UCSD-AML1 (cell line): ENCODE measurements around the gene TCF23.
"Not testable (repeated sequence)": the region's sequence is repeated elsewhere in the genome, so short reads cannot be mapped to it uniquely, and the experiment has no call there.

Source experiments
- DNase-seq: peaks from one replicate; lab custom pipeline; 2025; ENCODE audit not compliant: unreplicated experiment; lab: John Stamatoyannopoulos, UW

Gene TCF23

GRCh38 chr2:27152102-27152795 lies 3.4 kb downstream of the TCF23 start:
- no peak for DNase-seq

- DNase-seq = no peak
These were observed 4.1 kb downstream of the TCF23 start for GRCh38 chr2:27152796-27153464.

GRCh38 chr2:27154488-27154887 lies 5.7 kb downstream of the TCF23 start:
- no peak for DNase-seq

DNA sequence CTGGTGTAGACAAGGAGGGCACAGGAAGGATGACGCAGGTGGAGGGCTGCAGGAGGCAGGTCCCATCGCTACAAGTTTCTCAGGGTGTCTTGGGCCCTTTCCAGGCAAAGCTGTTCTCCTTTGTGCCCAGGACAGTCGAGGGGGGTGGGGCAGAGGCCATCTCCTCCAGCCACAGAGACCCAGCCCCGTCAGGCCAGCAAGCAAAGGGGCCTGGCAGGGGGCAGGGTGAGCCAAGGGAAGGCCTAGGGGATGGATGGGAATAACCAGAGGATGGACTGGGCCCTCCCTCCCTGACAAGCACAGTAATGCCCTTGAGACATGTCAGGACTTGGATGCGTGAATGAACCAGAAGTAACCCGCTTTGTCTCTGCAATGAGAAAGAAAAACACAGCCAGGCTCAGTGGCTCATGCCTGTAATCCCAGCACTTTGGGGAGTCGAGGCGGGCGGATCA lies 6.3 kb downstream of the TCF23 start:
- no peak for DNase-seq

DNA sequence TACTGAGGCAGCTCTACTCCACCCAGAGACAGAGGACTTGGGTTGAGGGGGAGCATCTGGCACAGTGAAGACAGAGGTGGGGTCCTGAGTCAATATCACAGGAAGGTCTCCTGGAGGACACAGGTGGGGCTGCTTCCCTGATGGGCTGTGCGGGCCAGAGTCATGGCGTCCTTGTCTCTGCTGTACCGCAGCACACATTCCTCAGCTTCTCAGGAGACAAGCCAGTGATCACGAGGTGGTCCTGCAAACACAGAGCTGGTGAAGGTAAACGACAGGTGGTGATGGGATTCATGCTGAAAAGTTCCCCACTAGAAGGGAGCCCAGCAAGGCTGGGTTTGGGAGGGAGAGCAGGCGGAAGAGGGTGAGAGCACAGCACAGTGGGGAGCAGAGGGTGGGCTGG lies 9.7 kb downstream of the TCF23 start:
- no peak for DNase-seq

- DNase-seq = no peak
These were observed 10.5 kb downstream of the TCF23 start for GRCh38 chr2:27159271-27159670.

DNA sequence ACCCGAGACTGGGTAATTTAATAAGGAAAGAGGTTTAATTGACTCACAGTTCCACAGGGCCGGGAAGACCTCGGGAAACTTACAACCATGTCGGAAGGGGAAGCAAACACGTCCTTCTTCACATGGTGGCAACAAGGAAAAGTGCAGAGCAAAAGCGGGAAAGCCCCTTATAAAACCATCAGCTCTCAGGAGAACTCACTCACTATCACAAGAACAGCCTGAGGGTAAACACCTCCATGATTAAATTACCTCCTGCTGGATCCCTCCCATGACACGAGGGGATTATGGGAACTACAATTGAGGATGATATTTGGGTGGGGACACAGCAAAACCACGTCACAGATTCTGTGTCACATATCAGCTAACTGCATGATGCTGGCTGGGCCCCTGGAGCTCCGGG lies 11.4 kb downstream of the TCF23 start:
- DNase-seq = no peak

GRCh38 chr2:27162151-27163121 lies 13.6 kb downstream of the TCF23 start:
- no peak for DNase-seq

DNA sequence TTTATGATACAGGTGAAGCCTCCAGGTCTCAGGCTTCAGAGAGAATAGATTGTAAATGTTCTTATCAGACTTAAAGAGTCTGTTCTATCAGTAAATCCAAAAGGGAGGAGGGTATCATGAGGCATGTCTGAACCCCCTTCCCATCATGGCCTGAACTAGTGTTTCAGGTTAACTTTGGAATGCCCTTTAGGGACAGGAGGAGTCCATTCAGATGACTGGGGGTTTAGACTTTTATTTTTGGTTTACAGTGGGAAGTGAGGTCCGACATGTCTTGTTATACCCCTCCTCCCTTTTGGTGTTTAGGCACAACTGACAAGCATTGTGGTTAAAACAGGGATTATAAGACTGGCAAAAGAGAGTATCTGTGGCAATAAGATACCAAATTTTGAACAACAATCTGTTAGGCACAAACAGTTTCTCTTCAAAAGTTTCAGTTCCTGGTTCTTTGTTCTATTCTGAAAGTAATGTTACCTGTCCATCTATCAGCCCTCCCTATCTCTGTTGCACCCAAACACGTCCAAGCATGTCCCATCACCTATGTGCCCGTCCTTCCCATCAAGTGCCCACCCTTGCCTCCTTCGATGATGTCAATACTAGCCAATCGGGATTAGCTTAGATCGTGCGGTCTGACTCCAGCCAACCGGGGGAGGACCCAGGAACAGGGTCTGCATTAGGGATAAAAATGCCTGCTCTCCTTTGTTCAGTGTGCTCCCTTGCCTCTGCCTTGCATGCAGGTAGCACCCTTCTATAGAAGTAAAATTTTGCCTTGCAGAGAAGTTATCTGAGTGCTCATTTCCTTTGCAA lies 16.4 kb downstream of the TCF23 start:
- DNase-seq = no peak

DNA sequence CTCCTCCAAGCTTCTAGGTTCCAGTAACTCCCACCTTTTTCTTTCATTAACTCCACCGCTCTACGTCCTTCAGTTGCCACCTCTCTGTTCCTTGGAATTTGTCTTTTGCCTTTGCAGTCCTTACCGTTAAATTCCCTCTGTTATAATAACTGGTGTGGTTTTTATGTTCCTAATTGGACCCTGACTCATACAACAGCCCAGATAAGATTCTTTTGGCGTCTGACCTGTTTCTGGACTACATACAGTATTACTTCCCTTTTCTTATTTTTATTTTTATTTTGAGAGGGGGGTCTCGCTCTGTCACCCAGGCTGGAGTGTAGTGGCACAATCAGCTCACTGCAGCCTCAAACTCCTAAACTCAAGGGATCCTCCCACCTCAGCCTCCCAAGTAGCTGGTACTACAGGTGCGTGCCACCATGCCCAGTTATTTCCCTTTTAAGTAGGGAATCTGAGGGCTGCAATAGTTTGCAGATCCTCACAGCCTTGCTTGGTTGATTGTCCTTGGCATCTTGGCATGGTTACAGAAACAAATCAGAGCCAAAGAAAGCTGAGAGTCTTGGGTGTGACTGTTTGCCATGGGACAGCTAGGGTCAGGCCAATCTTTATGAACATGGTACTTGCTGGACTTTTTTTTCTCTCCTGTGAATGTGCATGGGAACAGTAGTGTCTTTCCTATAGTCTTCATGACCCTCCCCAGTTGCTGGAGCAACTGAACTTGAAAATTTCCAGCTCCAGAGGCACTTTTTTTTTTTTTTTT lies 22.0 kb downstream of the TCF23 start:
- no peak for DNase-seq

DNA sequence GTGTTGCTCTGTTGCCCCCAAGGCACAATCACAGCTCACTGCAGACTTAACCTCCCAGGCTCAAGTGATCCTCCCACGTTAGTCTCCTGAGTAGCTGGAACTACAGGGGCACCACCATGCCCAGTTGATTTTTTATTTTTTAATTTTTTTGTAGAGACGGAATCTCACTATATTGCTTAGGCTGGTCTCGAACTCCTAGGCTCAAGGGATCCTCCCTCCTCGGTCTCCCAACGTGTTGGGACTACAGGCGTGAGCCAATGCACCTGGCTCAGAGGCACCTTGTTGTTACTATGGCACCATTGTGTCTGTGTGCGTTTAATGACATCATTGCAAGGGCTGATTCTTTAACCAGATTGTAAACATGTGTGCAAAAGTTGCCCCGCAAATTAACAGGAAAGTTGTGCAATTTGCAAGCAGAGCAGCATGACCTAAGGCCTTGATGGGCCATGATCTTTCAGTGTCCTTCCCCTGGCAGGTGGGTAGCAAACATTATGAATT lies 22.6 kb downstream of the TCF23 start:
- DNase-seq = no peak

GRCh38 chr2:27174638-27175037 lies 25.8 kb downstream of the TCF23 start:
- no peak for DNase-seq

- no peak for DNase-seq
These were observed 26.5 kb downstream of the TCF23 start for GRCh38 chr2:27175330-27175729.

GRCh38 chr2:27175781-27176180 lies 27.0 kb downstream of the TCF23 start:
- DNase-seq = not testable (repeated sequence)

DNA sequence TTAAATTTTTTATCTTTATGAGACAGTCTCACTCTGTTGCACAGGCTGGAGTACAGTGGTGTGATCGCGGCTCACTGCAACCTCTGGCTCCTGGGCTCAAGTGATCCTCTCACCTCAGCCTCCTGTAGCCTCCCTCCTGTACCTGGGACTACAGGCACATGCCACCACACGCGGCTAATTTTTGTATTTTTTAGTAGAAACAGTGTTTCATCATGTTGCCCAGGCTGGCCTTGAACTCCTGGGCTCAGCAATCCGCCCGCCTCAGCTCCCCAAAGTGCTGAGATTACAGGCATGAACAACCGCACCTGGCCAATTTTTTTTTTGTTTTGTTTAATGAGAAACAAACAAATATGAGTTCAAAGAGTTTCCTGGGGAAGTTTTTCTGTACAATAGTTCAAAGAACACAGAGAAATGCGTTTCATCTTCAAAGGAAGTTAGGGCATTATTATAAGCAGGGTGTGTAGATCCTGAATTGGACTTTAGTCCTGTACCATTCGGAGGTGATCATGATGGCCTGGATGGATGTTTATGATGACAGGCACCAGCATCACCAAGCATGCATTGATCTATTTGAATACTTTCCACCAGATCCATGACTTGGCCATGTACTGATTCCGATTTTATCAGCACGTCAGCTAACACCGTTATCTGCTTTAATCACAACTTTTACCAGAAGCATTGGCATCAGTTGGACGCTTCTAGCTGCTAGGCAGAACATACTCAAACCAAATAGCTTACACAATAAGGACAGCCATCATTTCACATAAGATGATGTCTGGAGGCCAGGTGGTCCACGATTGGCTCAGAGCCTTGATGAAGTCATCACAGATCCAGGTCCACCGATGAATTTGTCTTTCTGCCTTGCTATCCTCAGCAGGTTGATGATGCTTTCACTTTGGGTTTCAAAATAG lies 28.9 kb downstream of the TCF23 start:
- no peak for DNase-seq

DNA sequence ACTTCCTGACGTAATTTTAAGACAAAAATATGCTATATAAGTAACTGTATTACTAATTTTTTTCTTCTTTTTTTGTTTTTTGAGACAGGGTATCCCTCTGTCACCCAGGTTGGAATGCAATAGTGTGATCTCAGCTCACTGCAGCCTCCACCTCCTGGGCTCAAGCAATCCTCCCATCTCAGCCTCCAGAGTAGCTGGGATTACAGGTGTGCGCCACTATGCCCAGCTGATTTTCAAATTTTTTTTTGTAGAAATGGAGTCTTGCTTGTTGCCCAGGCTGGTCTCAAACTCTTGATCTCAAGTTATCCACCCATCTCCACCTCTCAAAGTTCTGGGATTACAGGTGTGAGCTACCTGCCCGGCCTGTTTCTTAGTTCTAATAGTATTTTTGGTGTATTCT lies 29.7 kb downstream of the TCF23 start:
- no peak for DNase-seq

DNA sequence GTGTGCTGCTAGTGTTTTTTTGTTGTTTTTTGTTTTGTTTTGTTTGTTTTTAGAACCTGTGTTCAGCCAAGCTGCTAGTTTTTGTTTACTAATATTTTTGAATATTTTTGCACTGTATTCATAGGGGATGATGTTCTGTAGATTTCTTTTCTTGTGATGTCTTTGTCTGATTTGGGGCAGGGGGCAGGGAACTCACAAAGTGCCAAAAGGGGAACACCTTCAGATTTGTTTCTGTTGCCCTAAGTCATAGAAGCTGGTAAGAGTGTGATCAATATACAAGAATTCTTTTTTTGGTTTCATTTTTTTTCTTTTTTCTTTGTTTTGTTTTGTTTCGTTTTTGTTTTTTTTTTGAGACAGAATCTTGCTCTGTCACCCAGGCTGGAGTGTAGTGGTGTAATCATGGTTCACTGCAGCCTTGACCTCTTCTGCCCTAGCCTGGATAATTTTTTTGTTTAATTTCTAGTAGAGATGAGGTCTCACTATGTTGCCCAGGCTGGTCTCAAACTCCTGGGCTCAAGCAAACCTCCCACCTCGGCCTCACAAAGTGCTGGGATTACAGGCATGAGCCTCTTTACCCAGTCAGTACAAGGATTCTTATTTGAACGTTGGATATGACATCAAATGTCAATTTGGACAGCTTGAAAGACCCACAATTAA lies 30.7 kb downstream of the TCF23 start:
- no peak for DNase-seq

DNA sequence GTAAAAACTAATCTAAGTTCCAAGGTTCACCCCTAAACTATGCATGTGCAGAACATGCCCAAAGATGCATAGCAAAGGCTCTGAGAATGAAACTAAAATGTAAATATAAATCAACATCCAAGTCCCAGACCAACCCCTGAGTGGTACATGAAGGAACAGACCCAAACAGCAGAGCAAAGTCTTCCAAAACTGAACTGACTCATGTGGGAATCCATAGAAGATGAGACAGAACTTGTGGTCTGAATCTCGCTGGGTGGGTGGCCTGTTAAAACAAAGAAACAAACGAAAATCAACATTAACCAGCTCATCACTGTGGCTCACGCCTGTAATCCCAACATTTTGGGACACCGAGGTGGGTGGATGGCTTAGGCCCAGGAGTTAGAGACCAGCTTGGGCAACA lies 33.5 kb downstream of the TCF23 start:
- no peak for DNase-seq
